ENCODE measurements around the gene VPS13D. TPM values are rescaled to one million over a fixed set of nuclear protein-coding genes. Genes with fewer than 3 reads are reported as not detected.

VPS13D gene
- total RNA-seq, 4 donors from 2014 or later, result 137 to 238 (median 191) TPM

DNA sequence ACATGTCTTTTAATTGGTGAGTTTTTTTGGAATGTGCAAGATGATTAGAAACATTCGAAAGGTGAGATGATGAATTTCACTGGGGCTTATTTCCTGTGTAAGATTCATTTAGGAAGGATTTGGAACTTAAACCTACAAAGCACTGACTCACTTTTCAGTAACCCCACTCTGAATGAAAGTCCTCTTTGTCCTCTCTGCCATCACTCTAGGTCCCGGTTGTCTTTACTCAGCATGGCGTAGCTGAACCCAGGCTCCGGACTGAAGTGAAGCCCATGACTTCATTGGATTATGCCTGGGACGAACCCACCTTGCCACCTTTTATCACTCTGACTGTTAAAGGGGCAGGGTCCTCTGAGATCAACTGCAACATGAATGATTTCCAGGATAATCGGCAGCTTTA, 139.4 kb downstream of the VPS13D start:
- no peaks in the 10 kb centered on the region for H3K27me3 ChIP-seq
- 84 to 98% methylated on average over 6 of the region's 6 CpGs for WGBS, 2 donors
- no peaks in the 10 kb centered on the region for H3K9me3 ChIP-seq
- H3K36me3 ChIP-seq, result peaks cover 15 to 17% of the 10 kb centered on the region in 2 donors
- no peaks in the 10 kb centered on the region for H3K4me1 ChIP-seq
- intact Hi-C loops (cut with DNase I), result no loop called here
- H3K4me3 ChIP-seq (replicated peaks in 1 of 3), result no peak overlapping the region
- H3K27ac ChIP-seq, result no peak overlapping the region
- DNase-seq, result no peak
- TF ChIP-seq, protein P1, sequence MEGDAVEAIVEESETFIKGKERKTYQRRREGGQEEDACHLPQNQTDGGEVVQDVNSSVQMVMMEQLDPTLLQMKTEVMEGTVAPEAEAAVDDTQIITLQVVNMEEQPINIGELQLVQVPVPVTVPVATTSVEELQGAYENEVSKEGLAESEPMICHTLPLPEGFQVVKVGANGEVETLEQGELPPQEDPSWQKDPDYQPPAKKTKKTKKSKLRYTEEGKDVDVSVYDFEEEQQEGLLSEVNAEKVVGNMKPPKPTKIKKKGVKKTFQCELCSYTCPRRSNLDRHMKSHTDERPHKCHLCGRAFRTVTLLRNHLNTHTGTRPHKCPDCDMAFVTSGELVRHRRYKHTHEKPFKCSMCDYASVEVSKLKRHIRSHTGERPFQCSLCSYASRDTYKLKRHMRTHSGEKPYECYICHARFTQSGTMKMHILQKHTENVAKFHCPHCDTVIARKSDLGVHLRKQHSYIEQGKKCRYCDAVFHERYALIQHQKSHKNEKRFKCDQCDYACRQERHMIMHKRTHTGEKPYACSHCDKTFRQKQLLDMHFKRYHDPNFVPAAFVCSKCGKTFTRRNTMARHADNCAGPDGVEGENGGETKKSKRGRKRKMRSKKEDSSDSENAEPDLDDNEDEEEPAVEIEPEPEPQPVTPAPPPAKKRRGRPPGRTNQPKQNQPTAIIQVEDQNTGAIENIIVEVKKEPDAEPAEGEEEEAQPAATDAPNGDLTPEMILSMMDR (IDR thresholded peaks at IDR 0.05), result no peak
- TF ChIP-seq POLR2A (IDR thresholded peaks at IDR 0.05), result no peak

DNA sequence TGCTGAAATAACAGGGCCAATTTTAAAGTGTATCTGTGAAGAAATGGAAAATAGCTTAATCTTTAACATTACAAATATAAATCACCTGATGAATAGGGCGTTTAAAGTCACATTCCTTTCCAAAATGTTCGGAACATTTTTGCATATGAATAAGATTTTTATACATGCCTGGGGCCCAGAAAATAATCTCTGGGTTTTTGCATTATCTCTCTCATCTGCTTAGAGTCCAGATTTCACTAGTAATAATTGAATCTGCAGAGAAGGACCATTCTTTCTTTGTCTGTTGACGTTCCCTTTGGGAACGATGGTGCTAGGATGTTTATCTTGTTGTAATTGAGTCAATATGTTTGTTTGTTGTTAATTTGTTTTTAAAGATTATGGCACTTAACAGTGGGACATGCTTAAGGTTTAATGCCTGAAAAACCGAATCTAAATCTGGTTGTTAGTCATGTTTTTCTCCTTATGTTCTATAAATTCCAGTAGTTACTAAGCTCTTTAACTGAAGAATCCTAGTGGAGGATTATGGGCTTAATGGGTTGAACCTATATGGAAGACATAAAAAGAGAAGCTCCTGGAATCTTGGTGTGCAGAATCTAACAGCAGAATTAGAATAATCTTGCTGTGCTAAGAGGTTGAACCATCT, 140.6 kb downstream of the VPS13D start:
- Histone ChIP-seq H3K27me3 (no peaks in the 10 kb centered on the region), H3K36me3 (peaks cover 21 to 23% of the 10 kb centered on the region in 2 donors), H3K4me3 (replicated peaks in 1 of 3) (no peak overlapping the region), H3K27ac (no peak overlapping the region), H3K4me1 (no peaks in the 10 kb centered on the region), H3K9me3 (no peaks in the 10 kb centered on the region)
- no peak for DNase-seq
- TF ChIP-seq, protein P1 (IDR thresholded peaks at IDR 0.05), result no peak
- WGBS, 2 donors, result 82 to 83% methylated on average over 5 of the region's 5 CpGs
- intact Hi-C loops (cut with DNase I), result no loop called here

DNA sequence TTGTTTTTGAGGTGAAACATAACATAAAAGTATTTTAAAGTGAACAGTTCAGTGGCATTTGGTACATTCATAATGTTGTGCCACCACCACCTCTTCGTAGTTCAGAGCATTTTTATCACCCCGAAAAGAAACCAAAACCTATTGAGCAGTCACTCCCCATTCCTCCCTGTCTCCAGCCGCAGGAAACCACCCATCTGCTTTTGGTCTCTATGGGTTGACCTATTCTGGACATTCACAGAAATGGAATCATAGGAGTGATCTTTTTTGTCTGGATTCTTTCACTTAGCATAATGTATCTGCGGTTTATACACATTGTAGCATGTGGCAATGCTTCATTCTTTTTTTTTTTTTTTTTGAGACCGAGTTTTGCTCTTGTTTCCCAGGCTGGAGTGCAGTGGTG, 141.2 kb downstream of the VPS13D start:
- intact Hi-C loops (cut with DNase I), result no loop called here
- H3K36me3 ChIP-seq, result peaks cover 21 to 26% of the 10 kb centered on the region in 2 donors

DNA sequence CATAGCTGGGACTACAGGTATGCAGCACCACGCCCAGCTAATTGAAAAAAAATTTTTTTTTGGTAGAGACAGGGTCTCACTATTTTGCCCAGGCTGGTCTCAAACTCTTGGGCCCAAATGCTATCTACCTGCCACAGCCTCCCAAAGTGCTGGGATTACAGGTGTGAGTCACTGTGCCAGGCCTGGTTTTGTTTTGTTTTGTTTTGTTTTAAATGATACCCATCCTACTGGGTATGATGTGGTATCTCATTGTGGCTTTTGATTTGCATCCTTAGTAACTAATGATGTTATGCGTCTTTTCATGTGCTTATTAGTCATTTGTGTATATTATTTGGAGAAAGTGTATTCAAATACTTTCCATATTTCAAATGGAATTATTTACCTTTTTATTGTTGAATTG, 142.3 kb downstream of the VPS13D start:
- peaks cover 21 to 29% of the 10 kb centered on the region in 2 donors for H3K36me3 ChIP-seq
- WGBS, 2 donors, result 94 to 99% methylated on average over 2 of the region's 2 CpGs
- no peak for TF ChIP-seq POLR2A (IDR thresholded peaks at IDR 0.05)
- TF ChIP-seq, protein P1 (IDR thresholded peaks at IDR 0.05), result no peak

More for the DNA sequence above, 141.2 kb downstream of the VPS13D start:
- no peak overlapping the region for H3K4me3 ChIP-seq (replicated peaks in 1 of 3)
- H3K27ac ChIP-seq, result no peak overlapping the region
- WGBS, 2 donors, result 86 to 95% methylated on average over 5 of the region's 5 CpGs
- no peaks in the 10 kb centered on the region for H3K4me1 ChIP-seq
- H3K27me3 ChIP-seq, result no peaks in the 10 kb centered on the region
- TF ChIP-seq, protein P1 (IDR thresholded peaks at IDR 0.05), result no peak
- no peak for TF ChIP-seq POLR2A (IDR thresholded peaks at IDR 0.05)
- no peak for DNase-seq
- H3K9me3 ChIP-seq, result no peaks in the 10 kb centered on the region

DNA sequence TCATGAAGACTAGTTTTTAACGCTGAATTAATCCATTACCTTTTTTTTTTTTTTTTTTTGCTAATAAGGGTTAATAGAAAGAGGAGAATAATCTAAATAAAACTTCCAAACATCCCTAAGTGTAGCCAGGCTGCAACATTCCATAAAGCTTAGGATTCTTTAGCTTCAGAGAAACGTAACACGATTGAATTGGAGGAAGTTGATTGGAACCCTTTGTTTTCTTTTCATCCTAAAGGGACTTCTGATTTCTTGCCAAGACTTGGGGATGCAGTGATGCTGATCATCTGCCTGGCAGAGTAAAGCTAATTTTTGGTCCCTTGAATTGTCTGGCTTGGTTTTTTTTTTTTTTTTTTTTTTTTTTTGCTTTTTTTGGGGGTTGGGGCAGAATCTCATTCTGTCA, 142.9 kb downstream of the VPS13D start:
- 68 to 76% methylated on average over 3 of the region's 3 CpGs for WGBS, 2 donors
- H3K36me3 ChIP-seq, result peaks cover 17 to 26% of the 10 kb centered on the region in 2 donors
- no peaks in the 10 kb centered on the region for H3K9me3 ChIP-seq
- DNase-seq, result no peak
- no peak for TF ChIP-seq POLR2A (IDR thresholded peaks at IDR 0.05)
- TF ChIP-seq, protein P1 (IDR thresholded peaks at IDR 0.05), result no peak
- H3K4me3 ChIP-seq (replicated peaks in 1 of 3), result no peak overlapping the region
- H3K27me3 ChIP-seq, result no peaks in the 10 kb centered on the region
- no peaks in the 10 kb centered on the region for H3K4me1 ChIP-seq
- no peak overlapping the region for H3K27ac ChIP-seq
- intact Hi-C loops (cut with DNase I), result no loop called here

More for the DNA sequence above, 142.3 kb downstream of the VPS13D start:
- intact Hi-C loops (cut with DNase I), result no loop called here
- DNase-seq, result no peak
- Histone ChIP-seq H3K4me3 (replicated peaks in 1 of 3) (no peak overlapping the region), H3K4me1 (no peaks in the 10 kb centered on the region), H3K27ac (no peak overlapping the region), H3K27me3 (no peaks in the 10 kb centered on the region), H3K9me3 (no peaks in the 10 kb centered on the region)

Data from thyroid gland (tissue), 4 donors.